ENCODE measurements around the gene PRSS33. TPM values are rescaled to one million over a fixed set of nuclear protein-coding genes. Genes with fewer than 3 reads are reported as not detected.

The PRSS33 gene
- total RNA-seq, 1 experiment from 2014 or later = not detected

DNA sequence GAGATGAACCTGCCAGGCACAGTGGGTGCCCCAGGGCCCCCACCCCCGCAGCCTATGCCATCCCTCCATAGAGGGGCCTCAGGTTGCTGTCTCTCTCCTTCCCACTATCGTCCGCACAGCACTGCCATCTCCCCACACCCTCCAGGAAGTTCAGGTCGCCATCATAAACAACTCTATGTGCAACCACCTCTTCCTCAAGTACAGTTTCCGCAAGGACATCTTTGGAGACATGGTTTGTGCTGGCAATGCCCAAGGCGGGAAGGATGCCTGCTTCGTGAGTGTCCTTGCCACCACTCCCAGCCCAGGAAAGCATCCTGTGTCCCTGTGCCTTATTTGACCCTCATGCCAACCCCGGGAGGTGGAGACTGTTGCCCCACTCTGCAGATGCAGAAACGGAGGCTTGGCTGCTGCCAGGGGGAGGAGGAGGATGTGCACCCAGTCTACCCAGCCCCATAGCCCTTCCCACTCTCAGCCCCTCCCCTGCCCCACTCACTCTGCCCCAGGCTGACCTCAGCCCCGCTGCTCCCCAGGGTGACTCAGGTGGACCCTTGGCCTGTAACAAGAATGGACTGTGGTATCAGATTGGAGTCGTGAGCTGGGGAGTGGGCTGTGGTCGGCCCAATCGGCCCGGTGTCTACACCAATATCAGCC, 33.6 kb upstream of the PRSS33 start:
- DNase-seq (ENCODE audit: low read depth) = no peak

- no peak for DNase-seq (ENCODE audit: low read depth)
Measured at GRCh38 chr16:2819939-2820835, 32.8 kb upstream of the PRSS33 start.

DNA sequence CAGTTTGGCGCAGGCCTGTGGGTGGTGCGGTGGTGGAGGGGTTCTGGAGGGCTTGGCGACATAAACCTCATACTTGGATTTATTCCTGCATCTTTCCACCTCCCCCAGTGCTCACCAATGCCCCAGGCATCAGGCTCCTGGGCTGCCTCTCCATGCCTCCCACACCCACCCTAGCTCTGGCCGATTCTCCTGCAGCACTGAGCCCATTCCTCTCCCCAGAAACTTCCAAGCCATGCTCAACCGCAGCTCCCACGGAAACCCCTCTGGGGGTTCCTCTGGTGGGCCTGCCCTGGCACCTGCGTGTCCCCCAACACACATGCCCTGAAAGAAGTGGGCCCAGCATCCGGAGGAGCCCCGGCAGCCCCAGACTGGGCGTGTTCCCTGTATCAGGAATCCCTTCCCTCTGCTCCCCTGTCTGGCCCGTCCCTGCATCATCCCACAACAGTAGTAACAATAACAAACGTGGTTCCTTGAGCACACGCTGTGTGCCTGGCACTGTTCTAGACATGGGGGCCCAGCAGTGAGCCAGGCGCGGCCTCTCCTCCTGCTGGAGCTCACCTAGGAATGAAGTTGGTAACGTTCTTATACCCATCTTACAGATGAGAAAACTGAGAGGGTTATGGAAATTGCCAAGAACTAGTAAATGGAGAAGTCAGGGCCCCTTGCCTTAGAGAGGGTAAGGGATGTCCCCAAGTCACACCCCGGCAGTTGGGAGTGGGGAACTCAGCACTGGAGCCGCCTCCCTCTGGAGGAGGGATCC, 32.0 kb upstream of the PRSS33 start:
- DNase-seq (ENCODE audit: low read depth) = no peak

DNA sequence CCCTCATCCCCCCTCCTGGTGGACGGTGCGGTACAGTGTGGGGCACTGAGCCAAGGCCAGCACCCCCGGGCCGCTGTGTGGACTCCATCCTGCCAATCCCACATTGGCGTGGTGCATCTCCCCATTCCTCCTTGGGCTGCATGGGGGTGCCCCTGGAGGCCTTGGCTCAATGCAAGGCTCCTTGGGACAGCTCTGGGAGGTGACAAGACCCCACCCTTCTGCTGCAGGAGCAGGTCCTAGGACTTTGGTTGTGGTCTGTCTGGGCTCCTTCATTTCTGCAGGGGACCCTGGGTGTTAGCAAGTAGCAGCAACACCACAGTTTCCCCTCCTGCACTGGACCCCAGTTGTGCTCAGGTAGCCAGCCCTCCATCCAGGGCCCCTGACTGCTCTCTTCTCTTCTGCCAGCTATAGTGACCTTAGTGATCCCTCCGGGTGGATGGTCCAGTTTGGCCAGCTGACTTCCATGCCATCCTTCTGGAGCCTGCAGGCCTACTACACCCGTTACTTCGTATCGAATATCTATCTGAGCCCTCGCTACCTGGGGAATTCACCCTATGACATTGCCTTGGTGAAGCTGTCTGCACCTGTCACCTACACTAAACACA, 31.0 kb upstream of the PRSS33 start:
- no peak for DNase-seq (ENCODE audit: low read depth)

- no peak for DNase-seq (ENCODE audit: low read depth)
Measured at GRCh38 chr16:2817340-2818271, 30.2 kb upstream of the PRSS33 start.

- no peak for DNase-seq (ENCODE audit: low read depth)
Measured at GRCh38 chr16:2816751-2817339, 29.5 kb upstream of the PRSS33 start, which contains the start of gene PRSS21. Gene PRSS21 (plus strand): TSS chr16:2817237. CDS start chr16:2817269, 32 bp downstream.

- DNase-seq (ENCODE audit: low read depth) = no peak
Measured at GRCh38 chr16:2815299-2815771, 28.0 kb upstream of the PRSS33 start.

GRCh38 chr16:2814551-2815298, 27.4 kb upstream of the PRSS33 start:
- DNase-seq (ENCODE audit: low read depth) = no peak

- no peak for DNase-seq (ENCODE audit: low read depth)
Measured at GRCh38 chr16:2813771-2814221, 26.4 kb upstream of the PRSS33 start.

GRCh38 chr16:2811703-2812471, 24.5 kb upstream of the PRSS33 start:
- DNase-seq (ENCODE audit: low read depth) = no peak

DNA sequence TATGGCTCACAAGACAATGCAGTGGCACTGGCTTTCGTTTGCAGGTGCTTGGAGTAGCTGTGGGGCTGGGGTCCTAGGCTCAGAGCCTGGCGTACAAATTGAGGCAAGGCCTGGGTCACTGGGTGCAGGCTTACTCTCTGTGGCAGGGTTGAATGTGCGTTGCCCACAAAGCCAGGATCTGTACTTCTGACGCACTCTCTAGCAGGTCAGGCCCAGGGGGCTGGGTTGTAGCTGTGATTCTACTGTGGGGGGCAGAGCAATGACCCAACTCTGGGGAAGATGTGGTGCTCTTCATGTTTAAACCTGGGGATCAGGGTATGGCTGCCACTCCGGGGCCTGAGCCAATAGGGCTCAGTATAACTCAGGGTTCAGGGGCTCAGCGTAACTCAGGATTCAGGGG, 23.3 kb upstream of the PRSS33 start:
- DNase-seq (ENCODE audit: low read depth) = no peak

DNA sequence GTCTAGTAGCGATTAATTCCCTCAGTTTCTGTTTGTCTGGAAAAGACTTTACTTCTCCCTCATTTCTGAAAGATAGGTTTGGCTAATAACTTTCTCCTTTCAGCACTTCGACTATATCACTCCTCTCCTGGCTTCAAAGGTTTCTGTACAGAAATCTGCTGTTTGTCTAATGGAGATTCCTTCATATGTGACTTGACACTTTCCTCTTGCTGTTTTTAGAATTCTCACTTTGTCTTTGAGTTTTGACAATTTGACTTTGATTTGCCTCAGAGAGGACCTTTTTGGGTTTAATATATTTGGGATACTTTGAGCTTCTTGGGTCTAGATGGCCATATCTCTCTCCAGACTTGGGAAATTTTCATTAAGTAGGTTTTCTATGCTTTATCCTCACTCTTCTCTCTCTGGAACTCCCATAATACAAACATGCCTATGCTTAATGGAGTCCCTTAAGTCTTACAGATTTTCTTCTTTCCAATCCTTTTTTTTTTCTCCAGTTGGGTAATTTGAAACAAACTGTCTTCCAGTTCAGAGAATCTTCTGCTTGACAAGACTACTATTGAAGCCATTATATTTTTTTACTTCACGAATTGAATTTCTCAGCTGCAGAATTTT, 21.9 kb upstream of the PRSS33 start:
- DNase-seq (ENCODE audit: low read depth) = no peak

DNA sequence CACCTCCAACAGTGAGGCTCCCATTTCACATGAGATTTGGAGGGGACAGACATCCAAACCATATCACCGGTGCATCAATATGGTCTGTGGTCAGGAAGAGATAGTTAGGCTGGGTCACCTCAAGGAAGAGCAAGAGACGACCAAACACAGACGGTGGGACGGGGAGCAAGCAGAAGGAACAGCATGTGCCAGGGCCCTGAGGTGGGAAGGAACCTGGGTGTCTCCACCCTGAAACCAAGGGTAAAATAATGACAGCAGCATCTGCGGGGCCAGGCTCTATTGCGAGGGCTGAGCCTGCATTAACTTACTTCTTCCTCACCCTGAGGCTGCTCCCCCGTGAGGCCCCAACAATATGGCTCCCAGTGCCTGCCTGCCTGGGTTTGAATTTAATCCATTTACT, 20.8 kb upstream of the PRSS33 start:
- DNase-seq (ENCODE audit: low read depth) = no peak

GRCh38 chr16:2806286-2806685, 18.9 kb upstream of the PRSS33 start:
- no peak for DNase-seq (ENCODE audit: low read depth)

DNA sequence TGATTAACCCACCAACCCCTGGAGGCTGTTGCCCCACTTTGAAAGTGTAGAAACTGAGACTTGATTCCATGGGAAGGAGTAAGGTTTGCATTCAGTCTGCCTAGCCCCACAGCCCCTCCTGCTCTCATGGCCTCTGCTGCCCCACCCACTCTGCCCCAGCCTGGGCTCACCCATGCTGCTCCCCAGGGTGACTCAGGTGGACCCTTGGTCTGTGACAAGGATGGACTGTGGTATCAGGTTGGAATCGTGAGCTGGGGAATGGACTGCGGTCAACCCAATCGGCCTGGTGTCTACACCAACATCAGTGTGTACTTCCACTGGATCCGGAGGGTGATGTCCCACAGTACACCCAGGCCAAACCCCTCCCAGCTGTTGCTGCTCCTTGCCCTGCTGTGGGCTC, 17.4 kb upstream of the PRSS33 start:
- no peak for DNase-seq (ENCODE audit: low read depth)

DNA sequence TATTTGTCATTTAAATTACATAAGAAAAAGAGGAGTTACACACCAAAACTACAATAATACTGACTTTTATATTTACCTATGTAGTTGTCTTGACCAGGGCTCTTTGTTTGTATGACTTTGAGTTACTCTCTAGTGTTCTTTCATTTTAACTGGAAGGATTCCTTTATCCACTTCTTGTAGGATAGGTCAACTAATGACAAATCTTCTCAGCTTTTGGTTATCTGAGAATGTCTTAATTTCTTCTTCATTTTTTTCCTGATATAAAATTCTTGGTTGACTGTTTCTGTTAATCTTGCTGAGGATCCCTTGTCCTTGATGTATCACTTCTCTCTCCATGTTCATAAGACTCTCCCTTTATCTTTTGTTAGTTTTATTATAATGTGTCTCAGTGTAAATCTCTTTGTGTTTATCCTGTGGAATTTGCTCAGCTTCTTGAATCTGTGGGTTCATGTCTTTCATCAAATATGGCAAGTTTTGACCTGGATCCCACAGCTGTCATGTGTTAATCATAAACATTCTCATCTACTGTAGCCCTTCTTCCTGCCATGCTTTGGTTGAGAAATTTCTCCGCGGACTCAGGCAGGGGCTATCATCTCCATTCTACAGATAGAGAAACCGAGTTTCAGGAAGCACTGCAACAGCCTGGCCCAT, 16.3 kb upstream of the PRSS33 start:
- no peak for DNase-seq (ENCODE audit: low read depth)

- DNase-seq (ENCODE audit: low read depth) = no peak
Measured at GRCh38 chr16:2799859-2800226, 12.5 kb upstream of the PRSS33 start.

All from RPMI7951 (cell line).